ENCODE results near the gene CNTN5.
A peak's percentile ranks its signal among the peaks of the same experiment; 100 is the strongest.
"Not testable (repeated sequence)": the region's sequence is repeated elsewhere in the genome, so short reads cannot be mapped to it uniquely, and the experiment has no call there.

CNTN5 gene

DNA sequence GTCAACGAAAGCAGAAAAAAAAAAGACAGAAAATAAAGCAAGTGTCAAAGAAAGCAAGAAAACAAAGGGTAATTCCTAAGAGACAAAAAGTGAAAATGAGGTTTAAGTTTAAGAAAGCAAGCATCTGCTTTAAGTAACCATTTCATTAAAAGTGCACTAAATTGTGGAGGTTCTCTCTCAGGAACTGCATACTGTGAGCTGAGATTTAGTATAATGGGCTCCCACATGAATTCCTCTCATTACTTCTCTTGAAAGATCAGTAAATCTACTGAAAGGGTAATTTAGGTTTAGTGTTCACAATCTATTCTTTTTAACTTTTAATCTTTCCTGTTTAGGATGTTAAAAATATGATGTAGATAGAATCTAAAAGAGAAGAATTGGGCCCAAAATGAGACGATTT lies 1201.0 kb downstream of the CNTN5 start:
- no peak for DNase-seq (ENCODE audit: low spot score)

DNA sequence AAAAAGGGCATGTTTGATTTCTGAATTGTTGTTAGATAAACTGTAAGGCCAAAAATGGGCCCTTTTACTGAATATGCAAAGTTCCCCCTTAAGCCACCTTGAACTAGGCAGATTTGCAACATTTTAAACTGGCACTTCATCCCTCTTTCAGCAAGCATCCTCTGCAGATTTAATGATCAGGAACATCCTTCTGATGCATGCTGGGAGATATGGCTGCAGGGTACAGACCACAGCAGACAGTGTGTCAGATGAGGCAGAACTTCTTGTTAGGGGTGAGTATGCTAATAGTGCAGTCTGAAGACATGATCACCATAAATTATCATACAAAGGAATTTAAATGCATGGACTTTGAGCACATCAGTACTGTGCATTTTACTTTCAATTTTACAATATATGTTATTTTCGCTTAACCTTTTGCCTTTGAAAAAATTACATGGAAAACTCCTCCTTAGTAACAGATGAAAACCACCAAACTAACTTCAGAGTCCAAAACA lies 1203.8 kb downstream of the CNTN5 start:
- no peak for DNase-seq (ENCODE audit: low spot score)

DNA sequence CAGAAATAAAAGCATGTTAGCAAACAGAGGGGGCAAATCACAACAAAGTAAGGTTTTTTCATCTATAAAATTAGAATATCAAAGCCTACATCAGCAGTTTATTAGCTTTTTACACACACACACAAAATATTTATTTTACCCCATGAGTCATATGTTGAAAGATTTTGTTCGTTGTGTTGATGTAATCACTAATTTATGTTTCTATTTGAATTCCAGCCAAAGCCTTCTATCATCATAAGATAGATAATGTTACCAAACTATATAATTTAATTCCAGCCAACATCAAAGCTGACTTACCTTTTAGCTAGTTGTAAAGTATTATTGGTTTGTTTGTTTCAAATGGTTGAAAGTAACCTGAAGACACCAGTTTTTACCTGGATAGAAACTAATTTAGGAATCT lies 1208.3 kb downstream of the CNTN5 start:
- no peak for DNase-seq (ENCODE audit: low spot score)

- peak; percentile 77 for DNase-seq (ENCODE audit: low spot score)
These were observed 1211.3 kb downstream of the CNTN5 start for GRCh38 chr11:100232006-100232405.

DNA sequence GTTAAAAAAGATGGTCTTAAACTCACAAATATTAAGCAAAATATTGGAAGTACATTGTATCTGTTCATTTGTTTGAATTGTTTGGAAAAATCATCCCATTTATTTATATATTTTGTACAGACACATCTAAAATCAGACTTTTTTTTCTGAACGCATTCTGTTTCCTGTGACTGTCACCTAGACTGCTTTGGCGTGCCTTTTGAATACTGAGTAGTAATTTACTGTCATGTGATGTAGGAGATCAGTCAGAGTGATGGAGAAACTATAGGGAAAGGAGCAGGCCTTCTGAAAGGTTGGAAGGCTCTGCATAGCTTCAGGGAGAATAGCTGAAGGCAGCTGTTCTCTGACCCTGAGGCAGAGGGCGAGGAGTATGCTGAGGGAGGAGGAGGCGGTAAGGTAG lies 1214.3 kb downstream of the CNTN5 start:
- no peak for DNase-seq (ENCODE audit: low spot score)

GRCh38 chr11:100240025-100240539 lies 1219.3 kb downstream of the CNTN5 start:
- DNase-seq (ENCODE audit: low spot score), result no peak

- no peak for DNase-seq (ENCODE audit: low spot score)
These were observed 1227.0 kb downstream of the CNTN5 start for GRCh38 chr11:100247704-100248103.

DNA sequence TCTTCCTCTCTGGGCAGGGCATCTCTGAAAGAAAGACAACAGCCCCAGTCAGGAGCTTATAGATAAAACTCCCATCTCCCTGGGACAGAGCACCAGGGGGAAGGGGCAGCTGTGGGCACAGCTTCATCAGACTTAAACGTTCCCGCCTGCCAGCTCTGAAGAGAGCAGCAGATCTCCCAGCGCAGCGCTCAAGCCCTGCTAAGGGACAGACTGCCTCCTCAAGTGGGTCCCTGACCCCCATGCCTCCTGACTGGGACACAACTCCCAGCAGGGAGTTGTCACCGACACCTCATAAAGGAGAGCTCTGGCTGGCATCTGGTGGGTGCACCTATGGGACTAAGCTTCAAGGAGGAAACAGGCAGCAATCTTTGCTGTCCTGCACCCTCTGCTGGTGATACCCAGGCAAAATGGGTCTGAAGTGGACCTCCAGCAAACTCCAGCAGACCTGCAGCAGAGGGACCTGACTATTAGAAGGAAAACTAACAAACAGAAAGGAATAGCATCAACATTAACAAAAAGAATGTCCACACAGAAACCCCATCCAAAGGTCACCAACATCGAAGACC lies 1236.6 kb downstream of the CNTN5 start:
- not testable (repeated sequence) for DNase-seq (ENCODE audit: low spot score)

GRCh38 chr11:100269516-100269915 lies 1248.8 kb downstream of the CNTN5 start:
- DNase-seq (ENCODE audit: low spot score), result no peak

GRCh38 chr11:100273066-100273815 lies 1252.5 kb downstream of the CNTN5 start:
- no peak for DNase-seq (ENCODE audit: low spot score)

DNA sequence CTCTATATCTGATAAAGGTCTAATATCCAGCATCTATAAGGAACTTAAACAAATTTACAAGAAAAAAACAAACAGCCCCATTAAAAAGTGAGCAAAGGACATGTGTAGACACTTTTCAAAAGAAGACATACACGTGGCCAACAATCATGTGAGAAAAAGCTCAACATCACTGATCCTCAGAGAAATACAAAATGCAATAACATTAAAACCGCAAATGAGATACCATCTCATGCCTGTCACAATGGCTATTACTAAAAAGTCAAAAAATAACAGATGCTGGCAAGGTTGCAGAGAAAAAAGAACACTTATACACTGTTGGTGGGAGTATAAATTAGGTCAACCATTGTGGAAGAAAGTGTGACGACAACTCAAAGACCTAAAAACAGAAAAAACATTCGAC lies 1253.7 kb downstream of the CNTN5 start:
- DNase-seq (ENCODE audit: low spot score), result not testable (repeated sequence)

DNA sequence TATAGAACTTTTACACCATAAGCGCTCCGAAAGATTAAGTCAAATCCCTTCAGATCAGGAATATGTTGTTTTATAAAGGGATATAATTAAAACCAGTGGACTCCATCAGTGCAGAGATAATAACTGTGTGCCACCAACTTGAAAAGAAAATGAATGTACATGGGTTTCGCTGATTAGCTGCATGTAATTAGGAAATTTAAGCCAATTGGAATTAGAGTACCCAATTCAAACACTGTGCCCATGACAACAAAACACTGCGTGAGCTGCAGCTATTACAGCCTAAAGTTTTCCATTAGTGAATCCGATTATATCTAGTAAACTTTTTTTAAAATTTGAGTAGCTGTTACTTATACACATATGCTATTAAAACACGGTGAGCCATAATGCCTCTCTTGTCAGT lies 1274.0 kb downstream of the CNTN5 start:
- no peak for DNase-seq (ENCODE audit: low spot score)

DNA sequence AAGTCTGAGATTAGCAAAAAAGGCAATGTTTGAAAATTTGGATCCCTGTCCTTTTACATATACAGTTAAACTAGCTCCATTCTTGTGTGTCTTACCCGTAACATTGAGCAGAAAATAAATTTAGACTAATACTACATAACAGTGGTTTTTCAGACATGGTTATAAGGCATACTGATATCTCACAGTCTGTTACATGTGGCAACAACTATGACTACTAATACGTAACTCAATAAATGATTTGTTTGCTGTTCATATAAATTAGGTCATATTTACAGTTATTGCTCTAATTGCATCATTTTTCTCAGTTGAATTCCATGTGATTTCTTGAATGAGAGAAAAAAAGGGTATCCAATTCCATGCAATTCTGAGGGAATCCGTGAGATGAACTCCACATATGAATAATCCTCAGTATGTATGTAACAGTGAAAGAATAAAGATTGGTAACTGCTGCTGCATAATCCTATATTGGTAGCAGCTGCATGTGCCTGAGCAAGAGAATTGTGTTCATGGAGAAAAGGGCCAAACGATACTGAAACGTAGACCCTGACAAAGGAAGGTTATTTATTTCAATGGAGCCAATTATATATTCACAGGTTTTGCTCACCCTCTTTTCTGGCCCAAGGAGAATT lies 1275.4 kb downstream of the CNTN5 start:
- DNase-seq (ENCODE audit: low spot score), result no peak

- peak; percentile 34 for DNase-seq (ENCODE audit: low spot score)
These were observed 1276.8 kb downstream of the CNTN5 start for GRCh38 chr11:100297516-100297915.

DNA sequence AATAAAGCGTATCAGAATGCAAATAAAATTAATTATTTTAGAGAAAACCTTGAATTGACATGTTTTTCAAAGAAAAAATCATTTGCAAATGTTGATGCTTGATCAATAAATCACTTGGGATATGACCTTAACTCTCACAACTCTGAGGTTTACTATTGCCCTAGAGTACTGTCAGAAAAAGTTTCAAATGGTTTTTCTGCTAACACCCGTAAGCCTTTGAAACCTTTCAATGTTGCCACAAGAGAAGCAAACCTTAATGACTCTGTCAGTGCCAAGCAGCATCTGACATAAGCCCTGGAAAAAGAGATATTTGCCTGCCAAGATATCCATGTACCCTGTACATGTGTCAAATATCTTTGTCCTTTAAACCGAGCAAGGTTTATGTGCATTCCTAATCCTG lies 1282.1 kb downstream of the CNTN5 start:
- DNase-seq (ENCODE audit: low spot score), result no peak

DNA sequence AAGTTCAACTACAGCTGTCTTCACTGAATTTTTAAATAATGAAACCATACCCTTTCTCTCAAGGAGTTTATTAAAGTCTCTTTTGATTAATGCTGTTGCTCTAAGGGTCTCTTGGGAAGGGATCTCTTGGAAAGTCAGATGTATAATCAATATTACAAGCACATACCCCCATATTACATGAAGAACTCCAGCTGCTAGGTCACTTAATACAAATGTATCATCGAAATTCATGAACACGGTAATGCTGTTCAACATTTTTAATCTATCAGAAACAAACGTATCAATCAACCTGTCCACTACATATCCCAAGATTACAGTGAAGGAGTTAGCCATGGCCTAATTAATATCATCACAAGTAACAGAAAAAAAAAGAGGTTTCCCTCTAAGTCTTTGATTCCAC lies 1283.1 kb downstream of the CNTN5 start:
- DNase-seq (ENCODE audit: low spot score), result no peak

GRCh38 chr11:100308202-100308601 lies 1287.5 kb downstream of the CNTN5 start:
- no peak for DNase-seq (ENCODE audit: low spot score)

DNA sequence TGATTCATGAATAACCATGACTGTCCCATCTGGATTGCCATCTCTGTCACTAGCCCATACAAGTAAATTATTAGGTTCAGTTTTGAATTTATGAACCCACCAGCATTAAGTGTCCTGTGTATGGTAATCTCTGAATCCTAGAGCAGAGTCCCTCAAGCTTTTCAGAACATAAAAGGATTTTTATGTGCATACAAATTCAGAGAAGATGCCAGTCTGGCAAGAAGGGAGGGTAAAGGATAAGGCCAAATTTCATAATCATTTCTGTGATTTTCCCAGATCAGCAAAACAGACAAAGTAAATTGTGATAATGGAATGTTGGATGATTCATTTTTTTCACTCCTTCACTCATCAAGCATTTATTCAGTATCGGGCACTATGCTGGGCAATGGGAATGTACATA lies 1295.2 kb downstream of the CNTN5 start:
- no peak for DNase-seq (ENCODE audit: low spot score)

GRCh38 chr11:100316952-100317351 lies 1296.2 kb downstream of the CNTN5 start:
- DNase-seq (ENCODE audit: low spot score), result no peak

- DNase-seq (ENCODE audit: low spot score), result no peak
These were observed 1298.9 kb downstream of the CNTN5 start for GRCh38 chr11:100319691-100320090.

DNA sequence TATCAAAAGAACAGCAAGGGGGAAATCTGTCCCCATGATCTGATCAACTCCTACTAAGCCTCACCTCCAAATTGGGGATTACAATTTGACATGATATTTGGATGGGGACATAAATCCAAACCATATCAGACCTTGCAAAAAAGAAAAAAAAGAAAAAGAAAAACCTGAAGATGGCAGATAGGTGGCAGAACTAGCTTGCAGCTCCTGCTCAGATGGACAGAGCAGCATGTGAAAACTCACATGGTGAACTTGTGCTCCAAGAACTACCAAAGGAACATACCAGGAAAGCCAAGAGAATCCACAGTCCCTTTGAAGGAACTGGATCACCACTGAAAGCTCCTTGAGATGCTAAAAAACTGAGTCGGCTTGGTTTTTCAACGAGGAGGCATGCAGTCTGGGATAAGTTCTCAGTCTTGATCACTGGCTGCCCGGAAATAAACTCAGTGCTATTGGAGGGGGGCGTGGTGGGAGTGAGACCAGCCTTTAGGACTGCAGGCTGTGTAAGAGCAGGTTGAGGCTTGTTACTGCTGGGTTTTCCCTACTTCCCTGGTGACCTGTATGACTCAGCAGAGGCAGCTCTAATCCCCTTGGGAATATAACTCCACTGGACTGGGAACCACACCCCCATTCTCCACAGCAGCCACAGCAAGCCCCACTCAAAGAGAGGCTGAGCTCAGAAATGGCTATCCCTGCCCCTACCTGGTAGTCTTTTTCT lies 1308.0 kb downstream of the CNTN5 start:
- peak; percentile 62 for DNase-seq (ENCODE audit: low spot score)

DNA sequence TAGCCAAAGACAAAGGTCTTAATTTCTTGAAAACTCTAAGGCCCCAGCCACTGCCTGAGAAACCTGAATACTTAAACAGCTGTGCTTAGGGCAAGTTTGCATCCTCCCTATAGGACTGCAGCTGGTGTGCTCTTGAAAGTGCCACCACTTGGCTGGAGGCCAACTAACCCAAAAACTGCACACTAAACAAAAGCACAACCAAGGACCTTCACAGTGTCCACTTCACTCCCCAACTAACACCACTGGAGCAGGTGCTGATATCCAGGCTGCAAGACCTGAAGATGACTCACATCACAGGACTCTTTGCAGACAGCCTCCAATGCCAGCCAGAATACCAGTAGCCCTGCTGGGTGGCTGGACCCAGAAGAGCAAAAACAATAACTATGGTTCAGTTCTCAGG lies 1308.6 kb downstream of the CNTN5 start:
- peak; percentile 48 for DNase-seq (ENCODE audit: low spot score)
